Panc1 (cell line): Measurements from ENCODE around the gene CELSR2. TPM values are rescaled to one million over a fixed set of nuclear protein-coding genes. Genes with fewer than 3 reads are reported as not detected.

ENCODE experiments used
- ATAC-seq: fragments of 200-7000 bp; cut with Tn5 transposase; 2 replicates; pipeline ENCODE4 v1.9.1; 2020; ENCODE audit warnings: mild to moderate bottlenecking, moderate library complexity
- BruUV-seq: library from RNA; stranded (reverse); fragments of 400-500 nt; replicated peaks from 2 replicates; lab custom pipeline; 2021; lab: Mats Ljungman, UMichigan
- CTCF ChIA-PET: fragments of 300-600 bp; sonication (Branson Sonifier 250); formaldehyde crosslinking; loops from one replicate; lab custom pipeline; 2022; ENCODE audit warnings: antibody characterized with exemption; lab: Charles Lee
- POLR2A ChIA-PET: fragments of 300-600 bp; sonication (Branson Sonifier 250); formaldehyde crosslinking; loops from one replicate; lab custom pipeline; 2022; ENCODE audit warnings: antibody characterized with exemption; lab: Charles Lee
- DNase-seq: peaks from one replicate; pipeline ENCODE4 v3.0.0-alpha.2; 2010; ENCODE audit warnings: low read depth, low spot score
- H3K27ac ChIP-seq: 2 replicates; pipeline ENCODE4 v1.5.1; 2011; ENCODE audit warnings: mild to moderate bottlenecking, low read length, inconsistent platforms
- H3K27me3 ChIP-seq: fragments of 200-500 bp; sonication (Bioruptor generic); 2 replicates; pipeline ENCODE4 v1.6.0; 2014; ENCODE audit warnings: low read length, inconsistent platforms; ENCODE audit not compliant: control insufficient read depth, insufficient read depth
- H3K36me3 ChIP-seq: fragments of 200-500 bp; sonication (Bioruptor generic); 2 replicates; pipeline ENCODE4 v1.5.1; 2014; ENCODE audit warnings: inconsistent platforms, mild to moderate bottlenecking, low read length, moderate library complexity; ENCODE audit not compliant: control insufficient read depth, insufficient read depth
- H3K4me1 ChIP-seq: 2 replicates; pipeline ENCODE4 v1.5.1; 2011; ENCODE audit warnings: inconsistent platforms, mild to moderate bottlenecking, low read length, moderate library complexity; ENCODE audit not compliant: control insufficient read depth, insufficient read depth
- H3K4me3 ChIP-seq, 2 experiments: 2 replicates each; pipeline ENCODE4 v1.5.1; 2011 to 2012; ENCODE audit warnings: low read depth in 2 of 2, low read length in 2 of 2, mild to moderate bottlenecking in 2 of 2, inconsistent platforms in 1 of 2, moderate library complexity in 1 of 2
- H3K9me3 ChIP-seq: fragments of 200-500 bp; sonication (Bioruptor generic); 2 replicates; pipeline ENCODE4 v1.5.1; 2014; ENCODE audit warnings: low read depth, mild to moderate bottlenecking, inconsistent platforms, low read length, moderate library complexity; ENCODE audit not compliant: control insufficient read depth, insufficient read depth
- CTCF ChIP-seq: fragments of 450-650 bp; IDR thresholded peaks from 2 replicates; pipeline ENCODE4 v1.5.1; 2017; ENCODE audit warnings: mild to moderate bottlenecking
- POLR2AphosphoS5 ChIP-seq: IDR thresholded peaks from 2 replicates; pipeline ENCODE4 v1.6.1; 2012; ENCODE audit warnings: mild to moderate bottlenecking, low read depth, low read length, moderate library complexity
- REST ChIP-seq, 2 experiments: IDR thresholded peaks; 2 replicates each; pipeline ENCODE4 v1.6.1; 2011 to 2012; ENCODE audit warnings: low read depth in 2 of 2, control low read depth in 1 of 2, low read length in 1 of 2, mild to moderate bottlenecking in 1 of 2, moderate library complexity in 1 of 2; ENCODE audit not compliant: insufficient read depth in 1 of 2
- SIN3A ChIP-seq: IDR thresholded peaks from 2 replicates; pipeline ENCODE4 v1.6.1; 2012; ENCODE audit warnings: low read depth, mild to moderate bottlenecking, low read length, moderate library complexity, borderline replicate concordance; ENCODE audit not compliant: insufficient read depth
- TCF7L2 ChIP-seq: IDR thresholded peaks from 2 replicates; pipeline ENCODE4 v1.6.1; 2011; ENCODE audit warnings: mild to moderate bottlenecking, low read depth, low read length, inconsistent platforms
- in situ Hi-C: cut with HindIII; loops from 2 replicates; pipeline ENCODE4 v1.10.0; 2016; ENCODE audit warnings: low sequenced_read_pairs, low pct_unique_long_range_greater_than_20kb
- intact Hi-C: fragments of 100-400 bp; cut with micrococcal nuclease; formaldehyde crosslinking; loops from one replicate; pipeline ENCODE4 v1.10.0; 2022; ENCODE audit not compliant: unreplicated experiment
- total RNA-seq: library from RNA; stranded (reverse); gene quantifications from one replicate; pipeline ENCODE4 v1.2.1, GENCODE V29; 2021; ENCODE audit not compliant: unreplicated experiment

The CELSR2 gene
- total RNA-seq, 1 experiment from 2014 or later, result 4.1 TPM

GRCh38 chr1:109267743-109268300 is 18.5 kb downstream of the CELSR2 start:
- Histone ChIP-seq H3K27me3 (no peaks in the 10 kb centered on the region), H3K4me3 (no peak overlapping the region), H3K27ac (no peak overlapping the region), H3K4me1 (no peaks in the 10 kb centered on the region; the same call in 1 of the 2 replicates), H3K36me3 (no peaks in the 10 kb centered on the region), H3K9me3 (no peaks in the 10 kb centered on the region)
- TF ChIP-seq POLR2AphosphoS5 (no peak), CTCF (no peak), REST (IDR thresholded peaks at IDR 0.05; ENCODE audit: insufficient read depth in 1 of 2, low read depth in 2 of 2, low read length in 1 of 2) (no peak), SIN3A (no peak), TCF7L2 (no peak)
- no peak for ATAC-seq
- DNase-seq, result no peak
- intact Hi-C loops, result no loop called here
- ChIA-PET POLR2A (interaction anchor here (0.7 kb wide), 1 partner anchor 8 kb away, joined by 3 read pairs; no protein-coding TSS in a partner anchor), CTCF (interaction anchor here (0.5 kb wide), 1 partner anchor 21 kb away, joined by 3 read pairs; no protein-coding TSS in a partner anchor)
- in situ Hi-C loops, result no loop called here
- no TSS peak for BruUV-seq

GRCh38 chr1:109268431-109269211 is 19.3 kb downstream of the CELSR2 start:
- intact Hi-C loops (no loop called here), in situ Hi-C loops (no loop called here)
- POLR2A ChIA-PET, result interaction anchor here (0.7 kb wide), 1 partner anchor 8 kb away, joined by 3 read pairs; no protein-coding TSS in a partner anchor
- TF ChIP-seq TCF7L2, result no peak
- TF ChIP-seq POLR2AphosphoS5, result no peak
- TF ChIP-seq REST (IDR thresholded peaks at IDR 0.05; ENCODE audit: insufficient read depth in 1 of 2, low read depth in 2 of 2, low read length in 1 of 2), result no peak
- Histone ChIP-seq H3K9me3 (no peaks in the 10 kb centered on the region), H3K27ac (no peak overlapping the region), H3K27me3 (no peaks in the 10 kb centered on the region), H3K4me3 (no peak overlapping the region), H3K4me1 (no peaks in the 10 kb centered on the region; the same call in none of the 2 replicates), H3K36me3 (no peaks in the 10 kb centered on the region)
- BruUV-seq, result no TSS peak
- ATAC-seq, result no peak
- no peak for DNase-seq
- CTCF ChIA-PET, result interaction anchor here (0.5 kb wide), 1 partner anchor 22 kb away, joined by 3 read pairs; no protein-coding TSS in a partner anchor
